Lower leg skin (tissue), 3 donors: ENCODE data around the gene DIP2C.

Source experiments
- CTCF ChIP-seq, 3 donors: fragments of 450-650 bp; IDR thresholded peaks; one replicate each; pipeline ENCODE4 v1.5.1; 2016; ENCODE audit warnings: antibody characterized with exemption in 3 of 3, mild to moderate bottlenecking in 3 of 3, moderate library complexity in 2 of 3
- POLR2A ChIP-seq, 2 donors: fragments of 450-650 bp; IDR thresholded peaks; one replicate each; pipeline ENCODE4 v1.6.1; 2016 to 2017; ENCODE audit warnings: antibody characterized with exemption in 2 of 2, mild to moderate bottlenecking in 1 of 2, moderate library complexity in 1 of 2

GRCh38 chr10:598415-599170 lies 90.9 kb downstream of the DIP2C start:
- TF ChIP-seq CTCF (IDR thresholded peaks at IDR 0.05) (no peak), POLR2A (IDR thresholded peaks at IDR 0.05) (no peak)
